ENCODE data around the gene ADGRA3. TPM values are rescaled to one million over a fixed set of nuclear protein-coding genes. Genes with fewer than 3 reads are reported as not detected.

The ADGRA3 gene
- total and polyA plus RNA-seq, 7 donors = 7.4 to 32.1 (median 19.0) TPM

DNA sequence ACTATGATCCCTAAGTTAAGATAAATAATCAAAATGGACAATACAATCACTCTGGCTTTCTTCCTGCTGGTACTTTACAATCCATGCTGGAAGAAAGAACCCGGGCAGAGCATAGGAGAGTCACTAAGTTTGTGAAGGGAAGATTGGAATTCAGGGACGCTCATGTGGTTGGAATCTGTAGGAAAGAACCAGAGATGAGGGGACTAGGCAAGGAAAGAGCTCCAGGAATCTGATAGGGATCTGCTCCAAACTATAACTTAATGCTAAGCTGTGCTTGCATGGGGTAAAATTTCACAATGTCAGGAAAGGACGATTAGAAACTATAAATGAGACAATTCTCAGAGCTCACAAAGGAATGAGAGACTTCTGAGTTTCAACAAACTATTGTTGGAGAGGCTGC, 167.5 kb downstream of the ADGRA3 start:
- H3K4me3 ChIP-seq = no peak overlapping the region
- H3K9me3 ChIP-seq = no peaks in the 10 kb centered on the region
- TF ChIP-seq, protein P1, sequence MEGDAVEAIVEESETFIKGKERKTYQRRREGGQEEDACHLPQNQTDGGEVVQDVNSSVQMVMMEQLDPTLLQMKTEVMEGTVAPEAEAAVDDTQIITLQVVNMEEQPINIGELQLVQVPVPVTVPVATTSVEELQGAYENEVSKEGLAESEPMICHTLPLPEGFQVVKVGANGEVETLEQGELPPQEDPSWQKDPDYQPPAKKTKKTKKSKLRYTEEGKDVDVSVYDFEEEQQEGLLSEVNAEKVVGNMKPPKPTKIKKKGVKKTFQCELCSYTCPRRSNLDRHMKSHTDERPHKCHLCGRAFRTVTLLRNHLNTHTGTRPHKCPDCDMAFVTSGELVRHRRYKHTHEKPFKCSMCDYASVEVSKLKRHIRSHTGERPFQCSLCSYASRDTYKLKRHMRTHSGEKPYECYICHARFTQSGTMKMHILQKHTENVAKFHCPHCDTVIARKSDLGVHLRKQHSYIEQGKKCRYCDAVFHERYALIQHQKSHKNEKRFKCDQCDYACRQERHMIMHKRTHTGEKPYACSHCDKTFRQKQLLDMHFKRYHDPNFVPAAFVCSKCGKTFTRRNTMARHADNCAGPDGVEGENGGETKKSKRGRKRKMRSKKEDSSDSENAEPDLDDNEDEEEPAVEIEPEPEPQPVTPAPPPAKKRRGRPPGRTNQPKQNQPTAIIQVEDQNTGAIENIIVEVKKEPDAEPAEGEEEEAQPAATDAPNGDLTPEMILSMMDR (IDR thresholded peaks at IDR 0.05) = no peak
- ATAC-seq (no peak), DNase-seq (no peak)
- no peaks in the 10 kb centered on the region for H3K4me1 ChIP-seq
- no peaks in the 10 kb centered on the region for H3K36me3 ChIP-seq (ENCODE audit: insufficient read depth in 1 of 2, low read depth in 1 of 2)
- whole genome bisulfite sequencing, 3 donors = 43 to 57% (median 51%) methylated on average over 3 of the region's 3 CpGs
- no peak overlapping the region for H3K27ac ChIP-seq
- H3K27me3 ChIP-seq (ENCODE audit: insufficient read depth in 3 of 3, low read length in 2 of 3) = no peaks in the 10 kb centered on the region
- intact Hi-C loops (cut with DNase I) = no loop called here

DNA sequence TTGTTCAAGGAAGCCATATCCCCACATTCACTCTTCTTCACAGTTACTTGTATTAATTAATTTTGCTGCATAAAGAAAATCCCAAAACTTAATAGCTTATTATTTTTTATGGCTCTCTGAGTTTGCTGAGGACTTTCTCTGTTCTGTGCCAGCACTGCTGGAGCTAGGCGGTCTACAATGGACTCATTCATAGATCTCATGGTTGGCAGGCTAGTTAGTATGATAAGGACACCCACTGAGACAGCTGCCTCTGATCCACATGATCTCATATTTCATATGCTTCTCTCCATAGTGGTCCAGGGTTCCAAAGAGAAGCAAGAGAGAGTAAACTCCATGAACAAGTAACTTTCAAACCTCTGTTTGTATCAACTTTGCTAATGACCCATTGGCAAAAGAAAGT, 170.2 kb downstream of the ADGRA3 start:
- TF ChIP-seq, protein P1 (IDR thresholded peaks at IDR 0.05) = no peak
- DNase-seq (no peak), ATAC-seq (no peak)
- no peaks in the 10 kb centered on the region for H3K9me3 ChIP-seq
- H3K4me3 ChIP-seq = no peak overlapping the region
- WGBS, 3 donors = 75 to 83% (median 81%) methylated on average over 1 of the region's 1 CpG
- no peaks in the 10 kb centered on the region for H3K36me3 ChIP-seq (ENCODE audit: insufficient read depth in 1 of 2, low read depth in 1 of 2)
- no peaks in the 10 kb centered on the region for H3K4me1 ChIP-seq
- no peak overlapping the region for H3K27ac ChIP-seq
- intact Hi-C loops (cut with DNase I) = no loop called here
- H3K27me3 ChIP-seq (ENCODE audit: insufficient read depth in 3 of 3, low read length in 2 of 3) = no peaks in the 10 kb centered on the region

DNA sequence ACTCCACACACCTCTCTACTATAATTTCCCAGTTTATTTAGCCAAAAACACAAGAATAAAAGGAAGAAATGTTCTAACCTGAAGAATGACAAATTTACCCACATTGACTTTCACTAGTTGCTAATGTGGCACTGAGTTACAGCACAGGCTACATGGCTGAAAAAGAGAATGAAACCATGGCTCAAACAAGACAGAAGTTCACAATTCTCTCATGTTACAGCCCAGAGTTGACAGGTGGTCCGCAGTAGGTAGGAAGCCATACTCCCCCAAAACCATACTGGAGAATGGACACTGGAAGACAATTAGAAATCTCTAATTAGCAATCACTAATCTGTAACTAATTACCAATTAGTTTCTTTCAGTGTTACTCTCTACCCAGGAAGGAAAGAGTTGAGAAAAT, 170.8 kb downstream of the ADGRA3 start:
- Histone ChIP-seq H3K4me3 (no peak overlapping the region), H3K27ac (no peak overlapping the region), H3K9me3 (no peaks in the 10 kb centered on the region), H3K36me3 (ENCODE audit: insufficient read depth in 1 of 2, low read depth in 1 of 2) (no peaks in the 10 kb centered on the region), H3K4me1 (no peaks in the 10 kb centered on the region), H3K27me3 (ENCODE audit: insufficient read depth in 3 of 3, low read length in 2 of 3) (no peaks in the 10 kb centered on the region)
- DNase-seq = no peak
- TF ChIP-seq, protein P1 (IDR thresholded peaks at IDR 0.05) = no peak
- no peak for ATAC-seq
- intact Hi-C loops (cut with DNase I) = no loop called here
- WGBS, 3 donors = 0 to 40% (median 2%) methylated on average over 1 of the region's 1 CpG

DNA sequence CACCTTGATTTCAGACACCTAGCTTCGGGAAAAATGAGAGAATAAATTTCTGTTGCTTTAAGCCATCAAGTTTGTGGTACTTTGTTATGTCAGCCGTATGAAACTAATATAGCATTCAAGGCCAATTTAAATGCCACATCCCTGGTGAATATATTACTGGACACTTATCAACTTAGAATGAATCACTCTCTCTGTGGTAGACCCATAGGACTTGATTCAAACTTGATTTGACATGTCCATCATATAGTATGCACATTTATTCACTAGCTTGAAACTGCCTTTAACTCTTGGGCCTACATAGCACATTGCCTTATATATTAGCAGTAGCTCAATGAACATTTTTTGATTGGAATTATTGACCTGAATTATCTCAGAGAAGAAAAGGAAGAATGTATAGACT, 172.3 kb downstream of the ADGRA3 start:
- H3K27me3 ChIP-seq (ENCODE audit: insufficient read depth in 3 of 3, low read length in 2 of 3) = no peaks in the 10 kb centered on the region
- H3K4me1 ChIP-seq = no peaks in the 10 kb centered on the region
- intact Hi-C loops (cut with DNase I) = no loop called here
- TF ChIP-seq, protein P1 (IDR thresholded peaks at IDR 0.05) = no peak
- no peaks in the 10 kb centered on the region for H3K9me3 ChIP-seq
- peaks cover 0 to 4% of the 10 kb centered on the region in 2 donors for H3K36me3 ChIP-seq (ENCODE audit: insufficient read depth in 1 of 2, low read depth in 1 of 2)
- DNase-seq (no peak), ATAC-seq (no peak)
- no peak overlapping the region for H3K4me3 ChIP-seq
- H3K27ac ChIP-seq = no peak overlapping the region
- 89 to 93% (median 89%) methylated on average over 2 of the region's 2 CpGs for WGBS, 3 donors

DNA sequence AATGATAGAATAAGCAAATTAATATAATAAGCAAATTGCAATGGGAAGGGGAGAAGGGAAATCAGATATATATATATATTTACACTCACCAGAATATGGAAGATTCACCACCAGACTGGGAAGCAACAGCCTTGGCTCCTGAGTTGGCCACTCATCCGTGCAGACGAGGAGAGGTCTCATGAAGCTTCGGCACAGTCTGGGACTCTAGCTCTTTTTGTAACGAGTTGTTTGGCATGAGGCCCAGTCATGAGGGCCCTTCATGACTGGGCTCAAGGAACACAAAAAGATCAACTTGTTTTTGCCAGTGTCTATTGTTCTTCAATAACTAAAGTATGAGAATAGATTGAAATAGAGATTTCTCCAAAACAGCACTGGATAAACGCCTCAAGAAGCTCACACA, 176.4 kb downstream of the ADGRA3 start:
- H3K27ac ChIP-seq = no peak overlapping the region
- H3K36me3 ChIP-seq (ENCODE audit: insufficient read depth in 1 of 2, low read depth in 1 of 2) = peaks cover 0 to 8% of the 10 kb centered on the region in 2 donors
- no peaks in the 10 kb centered on the region for H3K9me3 ChIP-seq
- DNase-seq (no peak), ATAC-seq (no peak)
- no peaks in the 10 kb centered on the region for H3K27me3 ChIP-seq (ENCODE audit: insufficient read depth in 3 of 3, low read length in 2 of 3)
- no peaks in the 10 kb centered on the region for H3K4me1 ChIP-seq
- intact Hi-C loops (cut with DNase I) = no loop called here
- H3K4me3 ChIP-seq = no peak overlapping the region
- 46 to 61% (median 53%) methylated on average over 5 of the region's 5 CpGs for WGBS, 3 donors
- TF ChIP-seq, protein P1 (IDR thresholded peaks at IDR 0.05) = no peak

Measured in psoas muscle (tissue), 8 donors.